DOHH2 (cell line): ENCODE results near the gene PPP1R36.

Experiments used
- H3F3A ChIP-seq: fragments of 200-600 bp; sonication (generic), shearing (Covaris generic); 2 replicates; pipeline ENCODE4 v1.6.0; 2016; ENCODE audit warnings: antibody characterized with exemption, mild to moderate bottlenecking; ENCODE audit not compliant: control insufficient read depth, insufficient read depth
- H3K27ac ChIP-seq: fragments of 200-600 bp; sonication (generic); 2 replicates; pipeline ENCODE4 v1.5.1; 2014; ENCODE audit warnings: low read depth, mild to moderate bottlenecking, low read length, moderate library complexity
- H3K27me3 ChIP-seq: fragments of 200-600 bp; sonication (generic); 2 replicates; pipeline ENCODE4 v1.6.1; 2014; ENCODE audit warnings: mild to moderate bottlenecking, low read length, mixed read lengths; ENCODE audit not compliant: control insufficient read depth
- H3K36me3 ChIP-seq: fragments of 200-600 bp; sonication (generic); 2 replicates; pipeline ENCODE4 v1.6.1; 2014; ENCODE audit warnings: mild to moderate bottlenecking, low read length, moderate library complexity, mixed read lengths; ENCODE audit not compliant: control insufficient read depth
- H3K4me1 ChIP-seq: fragments of 200-600 bp; sonication (generic); 2 replicates; pipeline ENCODE4 v1.6.1; 2014; ENCODE audit warnings: mild to moderate bottlenecking, low read length, mixed read lengths; ENCODE audit not compliant: control insufficient read depth
- H3K4me2 ChIP-seq: fragments of 200-600 bp; sonication (generic); 2 replicates; pipeline ENCODE4 v1.6.0; 2014; ENCODE audit warnings: mild to moderate bottlenecking, low read length, moderate library complexity
- H3K4me3 ChIP-seq: fragments of 200-600 bp; sonication (generic); 2 replicates; pipeline ENCODE4 v1.5.1; 2014; ENCODE audit warnings: mild to moderate bottlenecking, low read length, mixed read lengths
- H3K79me2 ChIP-seq: fragments of 200-600 bp; sonication (generic); 2 replicates; pipeline ENCODE4 v1.6.1; 2014; ENCODE audit warnings: mild to moderate bottlenecking, low read length, mixed read lengths; ENCODE audit not compliant: control insufficient read depth
- H3K9me2 ChIP-seq: fragments of 200-600 bp; sonication (generic); replicated peaks from 2 replicates; pipeline ENCODE4 v1.6.1; 2014; ENCODE audit warnings: mild to moderate bottlenecking, low read length, mixed read lengths; ENCODE audit not compliant: control insufficient read depth
- H3K9me3 ChIP-seq: fragments of 200-600 bp; sonication (generic); 2 replicates; pipeline ENCODE4 v1.6.1; 2014; ENCODE audit warnings: antibody characterized with exemption, low read length, mixed read lengths; ENCODE audit not compliant: control insufficient read depth, insufficient read depth
- H4K20me1 ChIP-seq: fragments of 200-600 bp; sonication (generic); 2 replicates; pipeline ENCODE4 v1.6.0; 2014; ENCODE audit warnings: low read depth, mild to moderate bottlenecking, antibody characterized with exemption, low read length, moderate library complexity; ENCODE audit not compliant: control insufficient read depth, insufficient read depth
- CTCF ChIP-seq: fragments of 200-600 bp; sonication (generic); IDR thresholded peaks from one replicate; pipeline ENCODE4 v1.5.1; 2014; ENCODE audit warnings: antibody characterized with exemption, mild to moderate bottlenecking, low read depth, low read length; ENCODE audit not compliant: poor library complexity, severe bottlenecking
- EZH2phosphoT487 ChIP-seq: fragments of 200-600 bp; sonication (generic); IDR thresholded peaks from 2 replicates; pipeline ENCODE4 v1.6.1; 2017; ENCODE audit warnings: borderline replicate concordance, mild to moderate bottlenecking, antibody characterized with exemption, low read length, moderate library complexity, mixed read lengths

The PPP1R36 gene

GRCh38 chr14:64605926-64606685 lies 56.3 kb downstream of the PPP1R36 start:
- no peaks in the 10 kb centered on the region for H3K27me3 ChIP-seq
- H3K9me3 ChIP-seq = no peaks in the 10 kb centered on the region
- TF ChIP-seq EZH2phosphoT487 = no peak
- TF ChIP-seq CTCF = no peak
- no peaks in the 10 kb centered on the region for H4K20me1 ChIP-seq
- H3K79me2 ChIP-seq = no peaks in the 10 kb centered on the region
- H3K4me3 ChIP-seq = no peak overlapping the region
- H3K27ac ChIP-seq = no peak overlapping the region
- H3K36me3 ChIP-seq = no peaks in the 10 kb centered on the region
- peaks cover 7% of the 10 kb centered on the region for H3K4me1 ChIP-seq
- H3K9me2 ChIP-seq = no peaks in the 10 kb centered on the region
- H3F3A ChIP-seq = no peaks in the 10 kb centered on the region
- no peak overlapping the region for H3K4me2 ChIP-seq

GRCh38 chr14:64610049-64610746 lies 60.4 kb downstream of the PPP1R36 start:
- H3K27ac ChIP-seq = no peak overlapping the region
- no peak overlapping the region for H3K4me2 ChIP-seq
- H3K79me2 ChIP-seq = no peaks in the 10 kb centered on the region
- no peaks in the 10 kb centered on the region for H3K36me3 ChIP-seq
- H3K4me1 ChIP-seq = peaks cover under 1% of the 10 kb centered on the region; the same call in 1 of the 2 replicates
- TF ChIP-seq CTCF (no peak), EZH2phosphoT487 (no peak)
- H3K9me2 ChIP-seq = no peaks in the 10 kb centered on the region
- H4K20me1 ChIP-seq = no peaks in the 10 kb centered on the region
- H3F3A ChIP-seq = no peaks in the 10 kb centered on the region
- no peak overlapping the region for H3K4me3 ChIP-seq
- H3K27me3 ChIP-seq = no peaks in the 10 kb centered on the region
- H3K9me3 ChIP-seq = no peaks in the 10 kb centered on the region

GRCh38 chr14:64611358-64612020 lies 61.7 kb downstream of the PPP1R36 start:
- H3K27ac ChIP-seq = no peak overlapping the region
- H3K4me3 ChIP-seq = no peak overlapping the region
- no peaks in the 10 kb centered on the region for H3K9me3 ChIP-seq
- no peaks in the 10 kb centered on the region for H3K27me3 ChIP-seq
- H3K9me2 ChIP-seq = no peaks in the 10 kb centered on the region
- H3K79me2 ChIP-seq = no peaks in the 10 kb centered on the region
- no peaks in the 10 kb centered on the region for H3K4me1 ChIP-seq
- H4K20me1 ChIP-seq = no peaks in the 10 kb centered on the region
- TF ChIP-seq EZH2phosphoT487 (no peak), CTCF (no peak)
- H3K36me3 ChIP-seq = no peaks in the 10 kb centered on the region
- H3K4me2 ChIP-seq = no peak overlapping the region
- no peaks in the 10 kb centered on the region for H3F3A ChIP-seq
